ENCODE data around the gene ANAPC16.
A peak's percentile ranks its signal among the peaks of the same experiment; 100 is the strongest.
"Not testable (repeated sequence)": the region's sequence is repeated elsewhere in the genome, so short reads cannot be mapped to it uniquely, and the experiment has no call there.

ANAPC16 gene

GRCh38 chr10:72240371-72240770 is 24.6 kb downstream of the ANAPC16 start:
- H3K4me3 Mint-ChIP-seq, result no peak overlapping the region
- no peak for ATAC-seq (replicated peaks)
- peaks cover 31 to 37% of the 10 kb centered on the region in 2 donors for H3K4me1 Mint-ChIP-seq (ENCODE audit: low read depth in 2 of 2)
- no peak overlapping the region for H3K27ac Mint-ChIP-seq
- H3K36me3 Mint-ChIP-seq (ENCODE audit: insufficient read depth), result peaks cover 15% of the 10 kb centered on the region
- H3K27me3 Mint-ChIP-seq, result no peaks in the 10 kb centered on the region
- H3K9me3 Mint-ChIP-seq, result no peaks in the 10 kb centered on the region
- no peak for DNase-seq

- no peak for DNase-seq
- no peaks in the 10 kb centered on the region for H3K9me3 Mint-ChIP-seq
- no peak for ATAC-seq (replicated peaks)
- H3K4me1 Mint-ChIP-seq (ENCODE audit: low read depth in 2 of 2), result peaks cover 40 to 44% of the 10 kb centered on the region in 2 donors
- H3K4me3 Mint-ChIP-seq, result no peak overlapping the region
- H3K27me3 Mint-ChIP-seq, result no peaks in the 10 kb centered on the region
- H3K36me3 Mint-ChIP-seq (ENCODE audit: insufficient read depth), result peaks cover 3% of the 10 kb centered on the region
- H3K27ac Mint-ChIP-seq, result peak overlapping the region in 1 of 2 donors; percentile 86
Measured at GRCh38 chr10:72241691-72242252, 26.0 kb downstream of the ANAPC16 start.

GRCh38 chr10:72242675-72243074 is 26.9 kb downstream of the ANAPC16 start:
- H3K4me3 Mint-ChIP-seq, result peak overlapping the region in 1 of 2 donors; percentile 44
- H3K27ac Mint-ChIP-seq, result peak overlapping the region; percentile 85 to 86
- ATAC-seq (replicated peaks) (no peak), DNase-seq (no peak)
- H3K4me1 Mint-ChIP-seq (ENCODE audit: low read depth in 2 of 2), result peaks cover 45 to 49% of the 10 kb centered on the region in 2 donors
- H3K36me3 Mint-ChIP-seq (ENCODE audit: insufficient read depth), result no peaks in the 10 kb centered on the region
- no peaks in the 10 kb centered on the region for H3K27me3 Mint-ChIP-seq
- H3K9me3 Mint-ChIP-seq, result no peaks in the 10 kb centered on the region

- H3K4me1 Mint-ChIP-seq (ENCODE audit: low read depth in 2 of 2), result peaks cover 58 to 60% of the 10 kb centered on the region in 2 donors
- H3K27ac Mint-ChIP-seq, result peak overlapping the region; percentile 76 to 84
- ATAC-seq (replicated peaks), result no peak
- peaks cover 11% of the 10 kb centered on the region for H3K36me3 Mint-ChIP-seq (ENCODE audit: insufficient read depth)
- no peaks in the 10 kb centered on the region for H3K27me3 Mint-ChIP-seq
- no peak for DNase-seq
- no peaks in the 10 kb centered on the region for H3K9me3 Mint-ChIP-seq
- H3K4me3 Mint-ChIP-seq, result peak overlapping the region in 1 of 2 donors; percentile 27
Measured at GRCh38 chr10:72243822-72244437, 28.1 kb downstream of the ANAPC16 start.

GRCh38 chr10:72244573-72245038 is 28.8 kb downstream of the ANAPC16 start:
- H3K9me3 Mint-ChIP-seq, result no peaks in the 10 kb centered on the region
- ATAC-seq (replicated peaks) (no peak), DNase-seq (no peak)
- H3K36me3 Mint-ChIP-seq (ENCODE audit: insufficient read depth), result peaks cover 11% of the 10 kb centered on the region
- H3K27ac Mint-ChIP-seq, result peak overlapping the region; percentile 76 to 84
- peak overlapping the region in 1 of 2 donors; percentile 27 for H3K4me3 Mint-ChIP-seq
- H3K4me1 Mint-ChIP-seq (ENCODE audit: low read depth in 2 of 2), result peaks cover 59 to 61% of the 10 kb centered on the region in 2 donors
- no peaks in the 10 kb centered on the region for H3K27me3 Mint-ChIP-seq

GRCh38 chr10:72245949-72246525 is 30.2 kb downstream of the ANAPC16 start:
- Mint-ChIP-seq H3K27ac (peak overlapping the region; percentile 76 to 84), H3K36me3 (ENCODE audit: insufficient read depth) (peaks cover 14% of the 10 kb centered on the region), H3K4me3 (peak overlapping the region in 1 of 2 donors; percentile 9), H3K9me3 (no peaks in the 10 kb centered on the region), H3K4me1 (ENCODE audit: low read depth in 2 of 2) (peaks cover 63% of the 10 kb centered on the region in 2 donors), H3K27me3 (no peaks in the 10 kb centered on the region)
- ATAC-seq (replicated peaks) (no peak), DNase-seq (no peak)

- Mint-ChIP-seq H3K36me3 (ENCODE audit: insufficient read depth) (peaks cover 14% of the 10 kb centered on the region), H3K27me3 (no peaks in the 10 kb centered on the region), H3K4me1 (ENCODE audit: low read depth in 2 of 2) (peaks cover 59% of the 10 kb centered on the region in 2 donors), H3K9me3 (no peaks in the 10 kb centered on the region), H3K4me3 (peak overlapping the region; percentile 77 to 80), H3K27ac (peak overlapping the region; percentile 87 to 88)
- DNase-seq (peak; percentile 66 to 70 (median 69)), ATAC-seq (replicated peaks) (peak; percentile 90)
Measured at GRCh38 chr10:72248468-72249151, 32.8 kb downstream of the ANAPC16 start.

- H3K27me3 Mint-ChIP-seq; ATAC-seq (replicated peaks); DNase-seq; H3K9me3 Mint-ChIP-seq: not testable (repeated sequence)
- peak overlapping the region; percentile 87 to 88 for H3K27ac Mint-ChIP-seq
- peaks cover 56 to 57% of the 10 kb centered on the region in 2 donors for H3K4me1 Mint-ChIP-seq (ENCODE audit: low read depth in 2 of 2)
- H3K4me3 Mint-ChIP-seq, result peak overlapping the region; percentile 77 to 80
- peaks cover 14% of the 10 kb centered on the region for H3K36me3 Mint-ChIP-seq (ENCODE audit: insufficient read depth)
Measured at GRCh38 chr10:72249176-72249862, 33.5 kb downstream of the ANAPC16 start.

- H3K4me3 Mint-ChIP-seq, result peak overlapping the region; percentile 70 to 78
- ATAC-seq (replicated peaks) (no peak), DNase-seq (no peak)
- no peaks in the 10 kb centered on the region for H3K27me3 Mint-ChIP-seq
- H3K9me3 Mint-ChIP-seq, result no peaks in the 10 kb centered on the region
- peaks cover 52 to 53% of the 10 kb centered on the region in 2 donors for H3K4me1 Mint-ChIP-seq (ENCODE audit: low read depth in 2 of 2)
- peaks cover 14% of the 10 kb centered on the region for H3K36me3 Mint-ChIP-seq (ENCODE audit: insufficient read depth)
- H3K27ac Mint-ChIP-seq, result peak overlapping the region; percentile 68 to 76
Measured at GRCh38 chr10:72250666-72251065, 34.9 kb downstream of the ANAPC16 start.

- H3K4me1 Mint-ChIP-seq (ENCODE audit: low read depth in 2 of 2), result peaks cover 50 to 51% of the 10 kb centered on the region in 2 donors
- peak overlapping the region in 1 of 2 donors; percentile 35 for H3K27ac Mint-ChIP-seq
- DNase-seq (no peak), ATAC-seq (replicated peaks) (no peak)
- H3K36me3 Mint-ChIP-seq (ENCODE audit: insufficient read depth), result peaks cover 14% of the 10 kb centered on the region
- no peaks in the 10 kb centered on the region for H3K9me3 Mint-ChIP-seq
- H3K27me3 Mint-ChIP-seq, result no peaks in the 10 kb centered on the region
- peak overlapping the region; percentile 10 to 49 for H3K4me3 Mint-ChIP-seq
Measured at GRCh38 chr10:72251635-72252034, 35.8 kb downstream of the ANAPC16 start.

GRCh38 chr10:72252972-72253371 is 37.2 kb downstream of the ANAPC16 start:
- DNase-seq (no peak), ATAC-seq (replicated peaks) (no peak)
- Mint-ChIP-seq H3K27ac (peak overlapping the region in 1 of 2 donors; percentile 69), H3K27me3 (no peaks in the 10 kb centered on the region), H3K9me3 (no peaks in the 10 kb centered on the region), H3K4me1 (ENCODE audit: low read depth in 2 of 2) (peaks cover 46 to 47% of the 10 kb centered on the region in 2 donors), H3K4me3 (no peak overlapping the region), H3K36me3 (ENCODE audit: insufficient read depth) (peaks cover 13% of the 10 kb centered on the region)

- H3K9me3 Mint-ChIP-seq, result no peaks in the 10 kb centered on the region
- peak overlapping the region in 1 of 2 donors; percentile 69 for H3K27ac Mint-ChIP-seq
- H3K36me3 Mint-ChIP-seq (ENCODE audit: insufficient read depth), result peaks cover 7% of the 10 kb centered on the region
- H3K4me1 Mint-ChIP-seq (ENCODE audit: low read depth in 2 of 2), result peaks cover 42 to 44% of the 10 kb centered on the region in 2 donors
- ATAC-seq (replicated peaks) (no peak), DNase-seq (no peak)
- H3K4me3 Mint-ChIP-seq, result no peak overlapping the region
- no peaks in the 10 kb centered on the region for H3K27me3 Mint-ChIP-seq
Measured at GRCh38 chr10:72253578-72253977, 37.8 kb downstream of the ANAPC16 start.
